CD4-positive, alpha-beta T cell treated with Interleukin-6 for 4 hours (primary cell): ENCODE data around the gene SCNN1B.
"Not testable (repeated sequence)": the region's sequence is repeated elsewhere in the genome, so short reads cannot be mapped to it uniquely, and the experiment has no call there.

Experiments used
- DNase-seq: peaks from one replicate; pipeline ENCODE4 v3.0.0-alpha.2; 2020; ENCODE audit warnings: mixed read lengths

Gene SCNN1B

GRCh38 chr16:23356941-23357340 lies 54.8 kb downstream of the SCNN1B start:
- DNase-seq = no peak

GRCh38 chr16:23357761-23358290 lies 55.7 kb downstream of the SCNN1B start:
- no peak for DNase-seq

GRCh38 chr16:23359092-23359760 lies 57.1 kb downstream of the SCNN1B start:
- no peak for DNase-seq

- no peak for DNase-seq
These were observed 60.6 kb downstream of the SCNN1B start for GRCh38 chr16:23362460-23363317.

- DNase-seq = no peak
These were observed 63.6 kb downstream of the SCNN1B start for GRCh38 chr16:23365602-23366240.

GRCh38 chr16:23366341-23366740 lies 64.2 kb downstream of the SCNN1B start:
- not testable (repeated sequence) for DNase-seq

GRCh38 chr16:23367564-23367963 lies 65.5 kb downstream of the SCNN1B start:
- DNase-seq = no peak

- no peak for DNase-seq
These were observed 65.9 kb downstream of the SCNN1B start for GRCh38 chr16:23367988-23368387.

GRCh38 chr16:23368469-23368868 lies 66.4 kb downstream of the SCNN1B start:
- DNase-seq = no peak

GRCh38 chr16:23369416-23369815 lies 67.3 kb downstream of the SCNN1B start:
- DNase-seq = no peak

GRCh38 chr16:23371368-23371767 lies 69.3 kb downstream of the SCNN1B start:
- DNase-seq = no peak

- DNase-seq = no peak
These were observed 71.5 kb downstream of the SCNN1B start for GRCh38 chr16:23373436-23374219.

- no peak for DNase-seq
These were observed 72.8 kb downstream of the SCNN1B start for GRCh38 chr16:23374721-23375510.

- DNase-seq = no peak
These were observed 73.5 kb downstream of the SCNN1B start for GRCh38 chr16:23375643-23376042.

- no peak for DNase-seq
These were observed 75.2 kb downstream of the SCNN1B start for GRCh38 chr16:23377071-23377931.

GRCh38 chr16:23378256-23378655 lies 76.2 kb downstream of the SCNN1B start:
- DNase-seq = no peak

- no peak for DNase-seq
These were observed 76.8 kb downstream of the SCNN1B start for GRCh38 chr16:23378921-23379320.

- DNase-seq = no peak
These were observed 77.6 kb downstream of the SCNN1B start for GRCh38 chr16:23379707-23380106.

- no peak for DNase-seq
These were observed 78.4 kb downstream of the SCNN1B start for GRCh38 chr16:23380501-23380951.

GRCh38 chr16:23381702-23382101 lies 79.6 kb downstream of the SCNN1B start:
- DNase-seq = not testable (repeated sequence)

- DNase-seq = no peak
These were observed 80.2 kb downstream of the SCNN1B start for GRCh38 chr16:23382279-23382678.
